ENCODE measurements around the gene TLK1. TPM values are rescaled to one million over a fixed set of nuclear protein-coding genes. Genes with fewer than 3 reads are reported as not detected.

The TLK1 gene
- total and polyA plus RNA-seq, 4 donors, result 8.5 to 54.4 (median 27.3) TPM

- WGBS, 2 donors, result 94 to 95% methylated on average over 1 of the region's 1 CpG
- ATAC-seq (ENCODE audit: insufficient read depth, low FRiP score), result no peak
- H3K27ac ChIP-seq (ENCODE audit: low read depth in 1 of 2, low read length in 1 of 2), result no peak overlapping the region
- no peak overlapping the region for H3K9ac ChIP-seq (ENCODE audit: insufficient read depth in 1 of 2, low read length in 2 of 2)
- peaks cover 0 to 14% (median 2%) of the 10 kb centered on the region in 4 donors for H3K36me3 ChIP-seq (ENCODE audit: control insufficient read depth in 4 of 4, insufficient read depth in 4 of 4, low read length in 4 of 4)
- H3K9me3 ChIP-seq (ENCODE audit: control insufficient read depth in 4 of 4, insufficient read depth in 3 of 4, low read length in 3 of 4), result no peaks in the 10 kb centered on the region
- no peaks in the 10 kb centered on the region for H3K27me3 ChIP-seq (ENCODE audit: control insufficient read depth in 3 of 3, insufficient read depth in 3 of 3, low read length in 2 of 3)
- DNase-seq, result no peak
- no peaks in the 10 kb centered on the region for H3K4me1 ChIP-seq (ENCODE audit: control insufficient read depth in 5 of 5, insufficient read depth in 5 of 5, low read length in 5 of 5)
- H3K4me3 ChIP-seq, result no peak overlapping the region
- no peak for TF ChIP-seq CTCF (IDR thresholded peaks at IDR 0.05; ENCODE audit: control extremely low read depth, extremely low read depth)
Measured at GRCh38 chr2:171042253-171042969, 118.3 kb downstream of the TLK1 start.

- ATAC-seq (ENCODE audit: insufficient read depth, low FRiP score) (no peak), DNase-seq (no peak)
- H3K27ac ChIP-seq (ENCODE audit: low read depth in 1 of 2, low read length in 1 of 2), result no peak overlapping the region
- no peak for TF ChIP-seq CTCF (IDR thresholded peaks at IDR 0.05; ENCODE audit: control extremely low read depth, extremely low read depth)
- no peak overlapping the region for H3K4me3 ChIP-seq
- no peaks in the 10 kb centered on the region for H3K27me3 ChIP-seq (ENCODE audit: control insufficient read depth in 3 of 3, insufficient read depth in 3 of 3, low read length in 2 of 3)
- 95% methylated on average over 2 of the region's 2 CpGs for WGBS, 2 donors
- no peaks in the 10 kb centered on the region for H3K9me3 ChIP-seq (ENCODE audit: control insufficient read depth in 4 of 4, insufficient read depth in 3 of 4, low read length in 3 of 4)
- no peak overlapping the region for H3K9ac ChIP-seq (ENCODE audit: insufficient read depth in 1 of 2, low read length in 2 of 2)
- no peaks in the 10 kb centered on the region for H3K4me1 ChIP-seq (ENCODE audit: control insufficient read depth in 5 of 5, insufficient read depth in 5 of 5, low read length in 5 of 5)
- peaks cover 6 to 24% (median 10%) of the 10 kb centered on the region in 4 donors for H3K36me3 ChIP-seq (ENCODE audit: control insufficient read depth in 4 of 4, insufficient read depth in 4 of 4, low read length in 4 of 4)
Measured at GRCh38 chr2:171036532-171036931, 124.2 kb downstream of the TLK1 start.

GRCh38 chr2:171034315-171034714 is 126.4 kb downstream of the TLK1 start:
- no peak overlapping the region for H3K9ac ChIP-seq (ENCODE audit: insufficient read depth in 1 of 2, low read length in 2 of 2)
- peaks cover 6 to 20% (median 10%) of the 10 kb centered on the region in 4 donors for H3K36me3 ChIP-seq (ENCODE audit: control insufficient read depth in 4 of 4, insufficient read depth in 4 of 4, low read length in 4 of 4)
- TF ChIP-seq CTCF (IDR thresholded peaks at IDR 0.05; ENCODE audit: control extremely low read depth, extremely low read depth), result no peak
- 43 to 47% methylated on average over 2 of the region's 2 CpGs for WGBS, 2 donors
- no peaks in the 10 kb centered on the region for H3K9me3 ChIP-seq (ENCODE audit: control insufficient read depth in 4 of 4, insufficient read depth in 3 of 4, low read length in 3 of 4)
- no peak overlapping the region for H3K4me3 ChIP-seq
- no peak overlapping the region for H3K27ac ChIP-seq (ENCODE audit: low read depth in 1 of 2, low read length in 1 of 2)
- no peaks in the 10 kb centered on the region for H3K4me1 ChIP-seq (ENCODE audit: control insufficient read depth in 5 of 5, insufficient read depth in 5 of 5, low read length in 5 of 5)
- H3K27me3 ChIP-seq (ENCODE audit: control insufficient read depth in 3 of 3, insufficient read depth in 3 of 3, low read length in 2 of 3), result no peaks in the 10 kb centered on the region
- ATAC-seq (ENCODE audit: insufficient read depth, low FRiP score) (no peak), DNase-seq (no peak)

All from lung (tissue), 12 donors.